Tibial nerve (tissue), 4 donors: Measurements from ENCODE around the gene CHSY1. TPM values are rescaled to one million over a fixed set of nuclear protein-coding genes. Genes with fewer than 3 reads are reported as not detected.

Experiments
- DNase-seq, 2 donors: peaks; one replicate each; pipeline ENCODE4 v3.0.0-alpha.2; 2019; ENCODE audit warnings: low spot score in 2 of 2
- H3K27ac ChIP-seq, 4 donors: fragments of 200-600 bp; sonication (generic) in 3 of 4; one replicate each; pipeline ENCODE4 v1.5.1; 2017 to 2019; ENCODE audit warnings: mild to moderate bottlenecking in 1 of 4
- H3K27me3 ChIP-seq, 2 donors: fragments of 200-600 bp; sonication (generic) in 1 of 2; one replicate each; pipeline versions ENCODE4 v1.5.1 to v1.6.0; 2017 to 2019
- H3K36me3 ChIP-seq, 3 donors: fragments of 200-600 bp; sonication (generic); one replicate each; pipeline ENCODE4 v1.5.1; 2018 to 2019
- H3K4me1 ChIP-seq, 4 donors: fragments of 200-600 bp; sonication (generic) in 3 of 4; one replicate each; pipeline ENCODE4 v1.5.1; 2017 to 2019
- H3K4me3 ChIP-seq, 4 donors: fragments of 200-600 bp; sonication (generic) in 3 of 4; one replicate each; pipeline ENCODE4 v1.5.1; 2017 to 2019; ENCODE audit warnings: mild to moderate bottlenecking in 1 of 4, moderate library complexity in 1 of 4
- H3K9me3 ChIP-seq, 4 donors: fragments of 200-600 bp; sonication (generic) in 3 of 4; one replicate each; pipeline ENCODE4 v1.5.1; 2017 to 2019
- EP300 ChIP-seq, 2 donors: sonication (generic); formaldehyde crosslinking; IDR thresholded peaks; one replicate each; pipeline ENCODE4 v1.6.1; 2017; ENCODE audit warnings: antibody characterized with exemption in 2 of 2, mild to moderate bottlenecking in 1 of 2
- POLR2A ChIP-seq, 2 donors: fragments of 450-650 bp; IDR thresholded peaks; one replicate each; pipeline ENCODE4 v1.6.1; 2017; ENCODE audit warnings: antibody characterized with exemption in 2 of 2, mild to moderate bottlenecking in 2 of 2, moderate library complexity in 2 of 2
- WGBS, 2 donors: methylation state at CpG; one replicate each; pipeline ENCODE4 v1.1.5; 2018; 5-methylcytosine and 5-hydroxymethylcytosine counted together
- total RNA-seq, 4 donors: library from RNA; depleted of rRNA; stranded (reverse); fragments of >200 nt; gene quantifications; one replicate each; pipeline ENCODE4 v1.1.0, GENCODE V29; 2016
- TF ChIP-seq, protein P1 (sequence below), 5 experiments: fragments of 200-600 bp in 3 of 5; fragments of 450-650 bp in 2 of 5; sonication (generic) in 3 of 5; IDR thresholded peaks; one replicate each; pipeline ENCODE4 v1.5.1; 2016 to 2019; ENCODE audit warnings: antibody characterized with exemption in 5 of 5, mild to moderate bottlenecking in 3 of 5, moderate library complexity in 2 of 5

Gene CHSY1
- total RNA-seq, 4 donors from 2014 or later: 22.0 to 29.7 (median 24.6) TPM

- Histone ChIP-seq H3K36me3 (peaks cover 3 to 33% (median 4%) of the 10 kb centered on the region in 3 donors), H3K4me1 (peaks cover 0 to 36% (median 3%) of the 10 kb centered on the region in 4 donors), H3K4me3 (no peak overlapping the region), H3K9me3 (no peaks in the 10 kb centered on the region), H3K27ac (no peak overlapping the region), H3K27me3 (no peaks in the 10 kb centered on the region)
- 79 to 81% methylated on average over 21 of the region's 21 CpGs for WGBS, 2 donors
- no peak for DNase-seq
- no peak for TF ChIP-seq EP300 (IDR thresholded peaks at IDR 0.05)
- no peak for TF ChIP-seq POLR2A (IDR thresholded peaks at IDR 0.05)
- TF ChIP-seq, protein P1, sequence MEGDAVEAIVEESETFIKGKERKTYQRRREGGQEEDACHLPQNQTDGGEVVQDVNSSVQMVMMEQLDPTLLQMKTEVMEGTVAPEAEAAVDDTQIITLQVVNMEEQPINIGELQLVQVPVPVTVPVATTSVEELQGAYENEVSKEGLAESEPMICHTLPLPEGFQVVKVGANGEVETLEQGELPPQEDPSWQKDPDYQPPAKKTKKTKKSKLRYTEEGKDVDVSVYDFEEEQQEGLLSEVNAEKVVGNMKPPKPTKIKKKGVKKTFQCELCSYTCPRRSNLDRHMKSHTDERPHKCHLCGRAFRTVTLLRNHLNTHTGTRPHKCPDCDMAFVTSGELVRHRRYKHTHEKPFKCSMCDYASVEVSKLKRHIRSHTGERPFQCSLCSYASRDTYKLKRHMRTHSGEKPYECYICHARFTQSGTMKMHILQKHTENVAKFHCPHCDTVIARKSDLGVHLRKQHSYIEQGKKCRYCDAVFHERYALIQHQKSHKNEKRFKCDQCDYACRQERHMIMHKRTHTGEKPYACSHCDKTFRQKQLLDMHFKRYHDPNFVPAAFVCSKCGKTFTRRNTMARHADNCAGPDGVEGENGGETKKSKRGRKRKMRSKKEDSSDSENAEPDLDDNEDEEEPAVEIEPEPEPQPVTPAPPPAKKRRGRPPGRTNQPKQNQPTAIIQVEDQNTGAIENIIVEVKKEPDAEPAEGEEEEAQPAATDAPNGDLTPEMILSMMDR (IDR thresholded peaks at IDR 0.05): no peak
Measured at GRCh38 chr15:101179341-101180153, 72.3 kb downstream of the CHSY1 start.

DNA sequence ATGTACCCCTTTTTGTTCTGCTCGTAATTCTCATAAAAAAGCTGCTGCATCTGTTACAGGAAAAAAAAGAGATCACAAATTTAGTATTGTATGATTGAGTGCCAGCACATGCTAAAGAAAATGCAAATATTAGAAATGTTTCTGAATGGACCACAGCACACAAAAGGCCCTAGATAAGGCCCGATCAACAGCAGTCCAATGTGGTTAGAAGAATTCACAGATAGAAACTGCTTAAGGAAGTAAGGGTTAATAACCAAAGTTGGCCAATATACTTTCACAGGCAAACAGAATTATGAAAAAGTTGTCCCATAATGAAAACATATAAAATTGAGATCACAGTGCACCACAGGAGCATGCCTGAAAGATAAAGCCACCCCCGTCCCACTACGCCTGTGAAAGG lies 72.9 kb downstream of the CHSY1 start:
- no peak for TF ChIP-seq POLR2A (IDR thresholded peaks at IDR 0.05)
- TF ChIP-seq, protein P1 (IDR thresholded peaks at IDR 0.05): no peak
- no peak for TF ChIP-seq EP300 (IDR thresholded peaks at IDR 0.05)
- Histone ChIP-seq H3K27me3 (no peaks in the 10 kb centered on the region), H3K4me1 (peaks cover 0 to 34% (median 3%) of the 10 kb centered on the region in 4 donors), H3K27ac (no peak overlapping the region), H3K9me3 (no peaks in the 10 kb centered on the region), H3K36me3 (peaks cover 3 to 39% (median 4%) of the 10 kb centered on the region in 3 donors), H3K4me3 (no peak overlapping the region)
- DNase-seq: no peak
- WGBS, 2 donors: 88 to 93% methylated on average over 4 of the region's 4 CpGs

- DNase-seq: no peak
- H3K27ac ChIP-seq: no peak overlapping the region
- TF ChIP-seq POLR2A (IDR thresholded peaks at IDR 0.05): no peak
- no peak for TF ChIP-seq EP300 (IDR thresholded peaks at IDR 0.05)
- TF ChIP-seq, protein P1 (IDR thresholded peaks at IDR 0.05): no peak
- H3K4me1 ChIP-seq: peaks cover 0 to 32% (median 3%) of the 10 kb centered on the region in 4 donors
- no peaks in the 10 kb centered on the region for H3K9me3 ChIP-seq
- 95 to 96% methylated on average over 18 of the region's 18 CpGs for WGBS, 2 donors
- H3K36me3 ChIP-seq: peaks cover 3 to 44% (median 4%) of the 10 kb centered on the region in 3 donors
- H3K27me3 ChIP-seq: no peaks in the 10 kb centered on the region
- H3K4me3 ChIP-seq: no peak overlapping the region
Measured at GRCh38 chr15:101178479-101178878, 73.4 kb downstream of the CHSY1 start.

DNA sequence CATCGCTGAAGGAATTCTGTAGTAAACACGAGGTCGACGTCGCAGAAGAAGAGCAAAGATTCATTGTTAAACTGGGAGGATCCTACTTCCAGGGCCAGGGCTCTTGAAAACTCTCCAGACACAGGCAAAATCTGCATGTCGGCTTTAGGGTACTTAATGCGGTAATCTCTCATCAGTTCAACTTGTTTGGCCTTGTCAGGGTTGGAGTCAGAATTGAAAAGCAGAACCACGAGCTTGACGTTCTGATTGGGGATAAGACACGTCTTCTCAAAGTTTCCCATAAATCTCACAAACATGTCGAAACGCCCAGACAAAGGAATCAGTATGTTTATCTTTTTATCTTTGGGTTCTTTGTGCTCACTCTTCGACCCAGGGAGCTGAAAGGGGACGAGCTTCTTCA lies 74.0 kb downstream of the CHSY1 start:
- WGBS, 2 donors: 66 to 75% methylated on average over 14 of the region's 14 CpGs
- H3K27ac ChIP-seq: no peak overlapping the region

GRCh38 chr15:101176625-101177024 lies 75.2 kb downstream of the CHSY1 start:
- Histone ChIP-seq H3K4me3 (no peak overlapping the region), H3K9me3 (no peaks in the 10 kb centered on the region), H3K36me3 (peaks cover 3 to 45% (median 4%) of the 10 kb centered on the region in 3 donors), H3K27ac (no peak overlapping the region), H3K4me1 (peaks cover 0 to 32% (median 3%) of the 10 kb centered on the region in 4 donors), H3K27me3 (no peaks in the 10 kb centered on the region)
- 61 to 69% methylated on average over 5 of the region's 5 CpGs for WGBS, 2 donors
- TF ChIP-seq POLR2A (IDR thresholded peaks at IDR 0.05) (no peak), EP300 (IDR thresholded peaks at IDR 0.05) (peak in 1 of 2 donors; percentile 48)
- TF ChIP-seq, protein P1 (IDR thresholded peaks at IDR 0.05): no peak
- no peak for DNase-seq

More for the DNA sequence above, 74.0 kb downstream of the CHSY1 start:
- H3K9me3 ChIP-seq: no peaks in the 10 kb centered on the region
- DNase-seq: no peak
- no peak for TF ChIP-seq POLR2A (IDR thresholded peaks at IDR 0.05)
- peaks cover 0 to 32% (median 3%) of the 10 kb centered on the region in 4 donors for H3K4me1 ChIP-seq
- no peaks in the 10 kb centered on the region for H3K27me3 ChIP-seq
- peaks cover 3 to 45% (median 4%) of the 10 kb centered on the region in 3 donors for H3K36me3 ChIP-seq
- no peak overlapping the region for H3K4me3 ChIP-seq
